ENCODE measurements around the gene CYB5RL.
"Not testable (repeated sequence)": the region's sequence is repeated elsewhere in the genome, so short reads cannot be mapped to it uniquely, and the experiment has no call there.

Gene CYB5RL

GRCh38 chr1:54212872-54213271 lies 13.0 kb upstream of the CYB5RL start:
- TF ChIP-seq, protein P1, sequence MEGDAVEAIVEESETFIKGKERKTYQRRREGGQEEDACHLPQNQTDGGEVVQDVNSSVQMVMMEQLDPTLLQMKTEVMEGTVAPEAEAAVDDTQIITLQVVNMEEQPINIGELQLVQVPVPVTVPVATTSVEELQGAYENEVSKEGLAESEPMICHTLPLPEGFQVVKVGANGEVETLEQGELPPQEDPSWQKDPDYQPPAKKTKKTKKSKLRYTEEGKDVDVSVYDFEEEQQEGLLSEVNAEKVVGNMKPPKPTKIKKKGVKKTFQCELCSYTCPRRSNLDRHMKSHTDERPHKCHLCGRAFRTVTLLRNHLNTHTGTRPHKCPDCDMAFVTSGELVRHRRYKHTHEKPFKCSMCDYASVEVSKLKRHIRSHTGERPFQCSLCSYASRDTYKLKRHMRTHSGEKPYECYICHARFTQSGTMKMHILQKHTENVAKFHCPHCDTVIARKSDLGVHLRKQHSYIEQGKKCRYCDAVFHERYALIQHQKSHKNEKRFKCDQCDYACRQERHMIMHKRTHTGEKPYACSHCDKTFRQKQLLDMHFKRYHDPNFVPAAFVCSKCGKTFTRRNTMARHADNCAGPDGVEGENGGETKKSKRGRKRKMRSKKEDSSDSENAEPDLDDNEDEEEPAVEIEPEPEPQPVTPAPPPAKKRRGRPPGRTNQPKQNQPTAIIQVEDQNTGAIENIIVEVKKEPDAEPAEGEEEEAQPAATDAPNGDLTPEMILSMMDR (IDR thresholded peaks at IDR 0.05; ENCODE audit: low read depth, low read length) = no peak
- H3K4me3 ChIP-seq (ENCODE audit: low read depth, low read length) = no peak overlapping the region

GRCh38 chr1:54207896-54208295 lies 8.1 kb upstream of the CYB5RL start:
- DNase-seq (ENCODE audit: low read depth, low spot score); H3K4me3 ChIP-seq (ENCODE audit: low read depth, low read length); in situ Hi-C loops (cut with HindIII; ENCODE audit: low sequenced_read_pairs): not testable (repeated sequence)

More at GRCh38 chr1:54212872-54213271, 13.0 kb upstream of the CYB5RL start:
- in situ Hi-C loops (cut with HindIII; ENCODE audit: low sequenced_read_pairs) = no loop called here
- DNase-seq (ENCODE audit: low read depth, low spot score) = no peak

- in situ Hi-C loops (cut with HindIII; ENCODE audit: low sequenced_read_pairs) = no loop called here
- TF ChIP-seq, protein P1 (IDR thresholded peaks at IDR 0.05; ENCODE audit: low read depth, low read length) = no peak
- DNase-seq (ENCODE audit: low read depth, low spot score) = no peak
- H3K4me3 ChIP-seq (ENCODE audit: low read depth, low read length) = no peak overlapping the region
These were observed 7.5 kb upstream of the CYB5RL start for GRCh38 chr1:54207287-54207686.

DNA sequence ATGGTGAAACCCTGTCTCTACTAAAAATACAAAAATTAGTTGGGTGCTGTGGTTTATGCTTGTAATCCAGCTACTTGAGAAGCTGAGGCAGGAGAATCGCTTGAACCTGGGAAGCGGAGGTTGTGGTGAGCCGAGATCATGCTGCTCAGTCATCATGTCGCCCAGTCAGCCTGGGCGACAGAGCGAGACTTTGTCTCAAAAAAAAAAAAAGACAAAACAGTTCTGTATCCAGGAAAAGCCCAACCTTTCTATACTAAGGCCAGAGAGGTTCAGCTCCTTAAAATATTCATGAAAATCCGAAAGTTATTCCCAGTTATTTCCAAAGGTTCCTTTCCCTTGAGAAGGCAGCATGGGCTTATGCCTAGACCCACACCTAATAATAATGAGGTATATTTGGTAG lies 4.4 kb upstream of the CYB5RL start:
- in situ Hi-C loops (cut with HindIII; ENCODE audit: low sequenced_read_pairs) = no loop called here
- TF ChIP-seq, protein P1 (IDR thresholded peaks at IDR 0.05; ENCODE audit: low read depth, low read length) = no peak
- no peak for DNase-seq (ENCODE audit: low read depth, low spot score)
- no peak overlapping the region for H3K4me3 ChIP-seq (ENCODE audit: low read depth, low read length)

- TF ChIP-seq, protein P1 (IDR thresholded peaks at IDR 0.05; ENCODE audit: low read depth, low read length) = no peak
- in situ Hi-C loops (cut with HindIII; ENCODE audit: low sequenced_read_pairs) = no loop called here
- peak overlapping the region; percentile 93 for H3K4me3 ChIP-seq (ENCODE audit: low read depth, low read length)
- DNase-seq (ENCODE audit: low read depth, low spot score) = no peak
These were observed 728 bp upstream of the CYB5RL start for GRCh38 chr1:54200519-54200997.

GRCh38 chr1:54199151-54199764 lies 572 bp downstream of the CYB5RL start:
- TF ChIP-seq, protein P1 (IDR thresholded peaks at IDR 0.05; ENCODE audit: low read depth, low read length) = no peak
- DNase-seq (ENCODE audit: low read depth, low spot score) = no peak
- in situ Hi-C loops (cut with HindIII; ENCODE audit: low sequenced_read_pairs) = no loop called here

GRCh38 chr1:54193453-54193852 lies 6.4 kb downstream of the CYB5RL start:
- in situ Hi-C loops (cut with HindIII; ENCODE audit: low sequenced_read_pairs) = no loop called here

More at GRCh38 chr1:54199151-54199764, 572 bp downstream of the CYB5RL start:
- H3K4me3 ChIP-seq (ENCODE audit: low read depth, low read length) = peak overlapping the region; percentile 93

More at GRCh38 chr1:54193453-54193852, 6.4 kb downstream of the CYB5RL start:
- H3K4me3 ChIP-seq (ENCODE audit: low read depth, low read length) = no peak overlapping the region
- DNase-seq (ENCODE audit: low read depth, low spot score) = no peak
- TF ChIP-seq, protein P1 (IDR thresholded peaks at IDR 0.05; ENCODE audit: low read depth, low read length) = no peak
